ENCODE measurements around the gene DNAH6. TPM values are rescaled to one million over a fixed set of nuclear protein-coding genes. Genes with fewer than 3 reads are reported as not detected.

The DNAH6 gene
- polyA plus RNA-seq, 1 donor (not counting 4 experiments of a cell fraction or from before 2014, with no cell fraction given), result 0.05 TPM

GRCh38 chr2:84816426-84817026 is 300.2 kb downstream of the DNAH6 start:
- no peak for TF ChIP-seq CTCF (optimal IDR thresholded peaks at IDR 0.05 in 1 of 3, IDR thresholded peaks at IDR 0.05 in 1 of 3, conservative IDR thresholded peaks at IDR 0.05 in 1 of 3; ENCODE audit: extremely low read depth in 1 of 3, insufficient read depth in 2 of 3, low read length in 3 of 3)
- no peak for TF ChIP-seq EZH2 (IDR thresholded peaks at IDR 0.05; ENCODE audit: low read length)
- no peak for DNase-seq (ENCODE audit: low read depth, low spot score)
- H4K20me1 ChIP-seq (ENCODE audit: control insufficient read depth, extremely low read depth, insufficient read depth, low read length), result no peaks in the 10 kb centered on the region
- H3K4me1 ChIP-seq (ENCODE audit: control insufficient read depth, extremely low read depth, insufficient read depth, low read length), result no peaks in the 10 kb centered on the region
- no peaks in the 10 kb centered on the region for H3K36me3 ChIP-seq (ENCODE audit: control insufficient read depth in 2 of 2, extremely low read depth in 1 of 2, insufficient read depth in 2 of 2, low read length in 2 of 2)
- no peaks in the 10 kb centered on the region for H3K9me1 ChIP-seq (ENCODE audit: control insufficient read depth, extremely low read depth, insufficient read depth, low read length)
- no peak overlapping the region for H2AFZ ChIP-seq (ENCODE audit: control insufficient read depth, low read length)
- H3K27me3 ChIP-seq (ENCODE audit: control insufficient read depth, extremely low read depth, insufficient read depth, low read length), result no peaks in the 10 kb centered on the region
- no peak overlapping the region for H3K9ac ChIP-seq (ENCODE audit: control insufficient read depth, extremely low read depth, insufficient read depth, low read length)
- H3K27ac ChIP-seq (ENCODE audit: control insufficient read depth, insufficient read depth, low read length), result no peak overlapping the region
- H3K79me2 ChIP-seq (ENCODE audit: control insufficient read depth, insufficient read depth, low read length), result no peaks in the 10 kb centered on the region
- no peaks in the 10 kb centered on the region for H3K9me3 ChIP-seq (ENCODE audit: control insufficient read depth, low read depth, low read length)
- dilution Hi-C loops (cut with MboI; ENCODE audit: extremely low pct_ligation_motif_present, low sequenced_read_pairs), result no loop called here
- no peak overlapping the region for H3K4me3 ChIP-seq (ENCODE audit: control insufficient read depth in 2 of 3, extremely low read depth in 1 of 3, insufficient read depth in 2 of 3, low read depth in 1 of 3, low read length in 3 of 3)
- no peak overlapping the region for H3K4me2 ChIP-seq (ENCODE audit: control insufficient read depth, extremely low read depth, insufficient read depth, low read depth, low read length)
- no peak for FAIRE-seq

GRCh38 chr2:84817239-84817655 is 300.9 kb downstream of the DNAH6 start:
- no peak overlapping the region for H2AFZ ChIP-seq (ENCODE audit: control insufficient read depth, low read length)
- no peak overlapping the region for H3K27ac ChIP-seq (ENCODE audit: control insufficient read depth, insufficient read depth, low read length)
- H3K4me2 ChIP-seq (ENCODE audit: control insufficient read depth, extremely low read depth, insufficient read depth, low read depth, low read length), result no peak overlapping the region
- DNase-seq (ENCODE audit: low read depth, low spot score) (no peak), FAIRE-seq (no peak)
- dilution Hi-C loops (cut with MboI; ENCODE audit: extremely low pct_ligation_motif_present, low sequenced_read_pairs), result no loop called here
- H3K4me3 ChIP-seq (ENCODE audit: control insufficient read depth in 2 of 3, extremely low read depth in 1 of 3, insufficient read depth in 2 of 3, low read depth in 1 of 3, low read length in 3 of 3), result no peak overlapping the region
- H3K9ac ChIP-seq (ENCODE audit: control insufficient read depth, extremely low read depth, insufficient read depth, low read length), result no peak overlapping the region
- no peak for TF ChIP-seq CTCF (optimal IDR thresholded peaks at IDR 0.05 in 1 of 3, IDR thresholded peaks at IDR 0.05 in 1 of 3, conservative IDR thresholded peaks at IDR 0.05 in 1 of 3; ENCODE audit: extremely low read depth in 1 of 3, insufficient read depth in 2 of 3, low read length in 3 of 3)
- TF ChIP-seq EZH2 (IDR thresholded peaks at IDR 0.05; ENCODE audit: low read length), result no peak
- H3K9me3 ChIP-seq (ENCODE audit: control insufficient read depth, low read depth, low read length), result no peaks in the 10 kb centered on the region
- no peaks in the 10 kb centered on the region for H3K9me1 ChIP-seq (ENCODE audit: control insufficient read depth, extremely low read depth, insufficient read depth, low read length)
- H3K36me3 ChIP-seq (ENCODE audit: control insufficient read depth in 2 of 2, extremely low read depth in 1 of 2, insufficient read depth in 2 of 2, low read length in 2 of 2), result no peaks in the 10 kb centered on the region
- no peaks in the 10 kb centered on the region for H3K4me1 ChIP-seq (ENCODE audit: control insufficient read depth, extremely low read depth, insufficient read depth, low read length)
- no peaks in the 10 kb centered on the region for H4K20me1 ChIP-seq (ENCODE audit: control insufficient read depth, extremely low read depth, insufficient read depth, low read length)
- no peaks in the 10 kb centered on the region for H3K79me2 ChIP-seq (ENCODE audit: control insufficient read depth, insufficient read depth, low read length)
- H3K27me3 ChIP-seq (ENCODE audit: control insufficient read depth, extremely low read depth, insufficient read depth, low read length), result no peaks in the 10 kb centered on the region
